K562 (cell line): Measurements from ENCODE around the gene AHNAK. TPM values are rescaled to one million over a fixed set of nuclear protein-coding genes. Genes with fewer than 3 reads are reported as not detected.

Experiments
- ATAC-seq: fragments of 200-7000 bp; cut with Tn5 transposase; 3 replicates; pipeline ENCODE4 v1.9.1; 2020; ENCODE audit warnings: moderate library complexity
- BruUV-seq: library from RNA; stranded (reverse); fragments of 400-500 nt; replicated peaks from 2 replicates; lab custom pipeline; 2021; lab: Mats Ljungman, UMichigan
- CTCF ChIA-PET: fragments of 300-600 bp; formaldehyde crosslinking; extraction: SDS; loops from one replicate; lab custom pipeline; 2021; ENCODE audit warnings: low intra/inter-chr PET ratio; lab: Yijun Ruan, JAX
- POLR2A ChIA-PET: fragments of 300-600, 350-650 bp; sonication (Branson Sonifier 250); formaldehyde crosslinking; extraction: SDS; loops from one replicate; lab custom pipeline; 2021; ENCODE audit warnings: antibody characterized with exemption, inconsistent platforms; lab: Yijun Ruan, JAX
- DNase-seq, 4 experiments: peaks; one replicate each; pipeline versions ENCODE4 v3.0.0 to v3.0.0-alpha.2; 2011 to 2018; ENCODE audit warnings: low spot score in 3 of 4, mixed read lengths in 3 of 4; ENCODE audit errors: extremely low read depth in 1 of 4
- FAIRE-seq: peaks from 2 replicates; lab custom pipeline; 2011; peaks lifted over from hg19 to GRCh38; lab: Jason Lieb, UNC
- H2AFZ ChIP-seq: 2 replicates; pipeline ENCODE4 v1.6.0; 2011; ENCODE audit warnings: low read depth, low read length, control low read depth, inconsistent platforms
- H3K27ac ChIP-seq: fragments of 200-600 bp; 3 replicates; pipeline ENCODE4 v1.8.0; 2011; ENCODE audit warnings: low read depth, mild to moderate bottlenecking, control low read depth, inconsistent platforms, low read length, moderate library complexity, mixed read lengths; ENCODE audit errors: extremely low read depth
- H3K27me3 ChIP-seq, 2 experiments: fragments of 300-600 bp in 1 of 2; 2 replicates in 1 of 2; 3 replicates in 1 of 2; pipeline versions ENCODE4 v1.6.0 to v1.8.0; 2011; ENCODE audit warnings: inconsistent platforms in 2 of 2, low read length in 2 of 2, mild to moderate bottlenecking in 1 of 2, mixed read lengths in 1 of 2, moderate library complexity in 1 of 2; ENCODE audit not compliant: control insufficient read depth in 2 of 2, insufficient read depth in 2 of 2
- H3K36me3 ChIP-seq: fragments of 300-600 bp; 3 replicates; pipeline ENCODE4 v1.8.0; 2011; ENCODE audit warnings: mild to moderate bottlenecking, low read length, inconsistent platforms; ENCODE audit not compliant: control insufficient read depth, insufficient read depth
- H3K4me1 ChIP-seq, 2 experiments: fragments of 200-600 bp in 1 of 2; replicated peaks in 1 of 2; 2 replicates in 1 of 2; 3 replicates in 1 of 2; pipeline versions ENCODE4 v1.5.1 to v1.8.0; 2011; ENCODE audit warnings: inconsistent platforms in 2 of 2, low read length in 2 of 2, mild to moderate bottlenecking in 1 of 2, mixed read lengths in 1 of 2, moderate library complexity in 1 of 2; ENCODE audit not compliant: control insufficient read depth in 2 of 2, insufficient read depth in 2 of 2
- H3K4me2 ChIP-seq: 2 replicates; pipeline ENCODE4 v1.6.1; 2011; ENCODE audit warnings: low read length, control low read depth, inconsistent platforms, mixed read lengths; ENCODE audit not compliant: insufficient read depth
- H3K4me3 ChIP-seq: fragments of 200-600 bp; sonication (generic), shearing (Covaris generic); 2 replicates; pipeline ENCODE4 v1.5.1; 2016; ENCODE audit warnings: control low read depth, inconsistent platforms
- H3K79me2 ChIP-seq: fragments of 200-600 bp; 3 replicates; pipeline ENCODE4 v1.8.0; 2011; ENCODE audit warnings: low read length, inconsistent platforms; ENCODE audit not compliant: control insufficient read depth, insufficient read depth
- H3K9ac ChIP-seq, 2 experiments: 2 replicates each; pipeline versions ENCODE4 v1.6.0 to v1.6.1; 2011; ENCODE audit warnings: low read depth in 2 of 2, low read length in 2 of 2, control low read depth in 1 of 2, inconsistent platforms in 1 of 2, mild to moderate bottlenecking in 1 of 2, mixed read lengths in 1 of 2; ENCODE audit not compliant: insufficient read depth in 1 of 2
- H3K9me1 ChIP-seq: one replicate; pipeline ENCODE4 v1.6.0; 2011; ENCODE audit warnings: inconsistent platforms, mild to moderate bottlenecking, low read length, moderate library complexity; ENCODE audit not compliant: control insufficient read depth, insufficient read depth
- H3K9me3 ChIP-seq: replicated peaks from 2 replicates; pipeline ENCODE4 v1.5.1; 2011; ENCODE audit warnings: low read depth, low read length, inconsistent platforms; ENCODE audit not compliant: control insufficient read depth, insufficient read depth
- H4K20me1 ChIP-seq: replicated peaks from 2 replicates; pipeline ENCODE4 v1.6.1; 2011; ENCODE audit warnings: low read length, inconsistent platforms, mixed read lengths; ENCODE audit not compliant: control insufficient read depth, insufficient read depth
- C11orf30 ChIP-seq: fragments of 450-650 bp; IDR thresholded peaks from 2 replicates; pipeline ENCODE4 v1.6.1; 2016; ENCODE audit warnings: low read depth, mild to moderate bottlenecking
- KLF1 ChIP-seq: fragments of 450-650 bp; IDR thresholded peaks from 2 replicates; pipeline ENCODE4 v1.6.1; 2016; ENCODE audit warnings: missing genetic modification characterization, missing compliant biosample characterization
- MAFF ChIP-seq: IDR thresholded peaks from 2 replicates; pipeline ENCODE4 v1.6.1; 2012; ENCODE audit warnings: low read length, improper control_type of control experiment
- MAFG ChIP-seq: fragments of 450-650 bp; conservative IDR thresholded peaks from 2 replicates; pipeline ENCODE4 v1.6.1; 2016; ENCODE audit warnings: missing genetic modification characterization, missing compliant biosample characterization
- MAFK ChIP-seq: IDR thresholded peaks from 2 replicates; pipeline ENCODE4 v1.6.1; 2011; ENCODE audit warnings: low read length, improper control_type of control experiment
- MTA2 ChIP-seq: fragments of 450-650 bp; IDR thresholded peaks from 2 replicates; pipeline ENCODE4 v1.6.1; 2016; ENCODE audit warnings: low read depth
- NR1H2 ChIP-seq: sonication (generic); formaldehyde crosslinking; IDR thresholded peaks from 2 replicates; pipeline ENCODE4 v1.4.0; 2020; ENCODE audit warnings: mild to moderate bottlenecking, missing genetic modification reagents
- OTX1 ChIP-seq: fragments of 450-650 bp; formaldehyde crosslinking; IDR thresholded peaks from 2 replicates; pipeline ENCODE4 v1.4.0; 2022; ENCODE audit warnings: mild to moderate bottlenecking
- PYGO2 ChIP-seq: fragments of 450-650 bp; IDR thresholded peaks from 2 replicates; pipeline ENCODE4 v1.6.1; 2016; ENCODE audit warnings: mild to moderate bottlenecking, missing genetic modification characterization, moderate library complexity, missing compliant biosample characterization
- TBL1XR1 ChIP-seq, 2 experiments: IDR thresholded peaks; 2 replicates each; pipeline ENCODE4 v1.6.1; 2012; ENCODE audit warnings: improper control_type of control experiment in 2 of 2, low read length in 2 of 2, mild to moderate bottlenecking in 1 of 2
- ZNF316 ChIP-seq: fragments of 450-650 bp; IDR thresholded peaks from 2 replicates; pipeline ENCODE4 v1.6.1; 2016
- ZNF778 ChIP-seq: fragments of 450-650 bp; formaldehyde crosslinking; IDR thresholded peaks from 2 replicates; pipeline ENCODE4 v1.4.0; 2020; ENCODE audit warnings: mild to moderate bottlenecking, moderate library complexity
- WGBS: fragments of 100-300 bp; shearing (Covaris generic); methylation state at CpG from one replicate; pipeline ENCODE4 v1.1.6; 2016; ENCODE audit warnings: low coverage, mixed read lengths; ENCODE audit not compliant: insufficient coverage; ENCODE audit errors: missing lambda C conversion rate; 5-methylcytosine and 5-hydroxymethylcytosine counted together
- in situ Hi-C: fragments of 300-500 bp; cut with MboI; formaldehyde crosslinking; loops from 4 replicates; pipeline ENCODE4 v1.15.0; 2018; ENCODE audit warnings: inconsistent platforms, mixed read lengths
- intact Hi-C: fragments of 100-400 bp; cut with micrococcal nuclease; formaldehyde crosslinking; loops from 2 replicates; pipeline ENCODE4 v1.14.2; 2022
- polyA plus RNA-seq, 8 experiments: library from polyadenylated mRNA; depleted of rRNA in 4 of 8; stranded (reverse) in 5 of 8; unstranded in 3 of 8; fragments of >200 nt; fragmentation: Nextera tagmentation in 2 of 8; fragmentation: Illumina TruSeq in 1 of 8; extraction: Ambion mirVana in 2 of 8; extraction: Trizol in 1 of 8; gene quantifications; 2 replicates each; pipeline versions ENCODE4 v1.2.1 to v1.2.3, GENCODE V29; 2011 to 2014; ENCODE audit warnings: inconsistent platforms in 1 of 8, missing spikeins in 1 of 8
- total RNA-seq, 7 experiments: library from RNA; depleted of rRNA in 6 of 7; stranded (reverse); fragments of >200 nt in 6 of 7; fragmentation: Illumina TruSeq in 2 of 7; extraction: Trizol in 2 of 7; gene quantifications; 2 replicates each; pipeline versions ENCODE4 v1.2.1 to v1.2.3, GENCODE V29; 2011 to 2021; ENCODE audit warnings: low replicate concordance in 1 of 7
- TF ChIP-seq, protein P1 (sequence below): fragments of 250-450 bp; sonication (Bioruptor Pico); IDR thresholded peaks from 2 replicates; pipeline ENCODE4 v1.5.0; 2021; ENCODE audit warnings: mild to moderate bottlenecking, borderline replicate concordance
- TF ChIP-seq, protein P2 (sequence below), 2 experiments: fragments of 450-650 bp in 1 of 2; sonication (generic) in 1 of 2; formaldehyde crosslinking; conservative IDR thresholded peaks; 2 replicates each; pipeline versions ENCODE4 v1.4.0 to v1.8.1; 2020 to 2022; ENCODE audit warnings: mild to moderate bottlenecking in 1 of 2, missing genetic modification reagents in 1 of 2
- TF ChIP-seq, protein P3 (sequence below), 2 experiments: fragments of 250-450 bp in 1 of 2; fragments of 450-650 bp in 1 of 2; sonication (Bioruptor Pico) in 1 of 2; IDR thresholded peaks; 2 replicates each; pipeline versions ENCODE4 v1.6.1 to v1.8.0; 2016 to 2021; ENCODE audit warnings: mild to moderate bottlenecking in 2 of 2, moderate library complexity in 2 of 2, missing compliant biosample characterization in 1 of 2, missing genetic modification characterization in 1 of 2

AHNAK gene
- total and polyA plus RNA-seq, 9 of the 15 experiments (the other 6 are each of a cell fraction or from before 2014, with no cell fraction given), result 1.5 to 89.7 (median 45.0) TPM

DNA sequence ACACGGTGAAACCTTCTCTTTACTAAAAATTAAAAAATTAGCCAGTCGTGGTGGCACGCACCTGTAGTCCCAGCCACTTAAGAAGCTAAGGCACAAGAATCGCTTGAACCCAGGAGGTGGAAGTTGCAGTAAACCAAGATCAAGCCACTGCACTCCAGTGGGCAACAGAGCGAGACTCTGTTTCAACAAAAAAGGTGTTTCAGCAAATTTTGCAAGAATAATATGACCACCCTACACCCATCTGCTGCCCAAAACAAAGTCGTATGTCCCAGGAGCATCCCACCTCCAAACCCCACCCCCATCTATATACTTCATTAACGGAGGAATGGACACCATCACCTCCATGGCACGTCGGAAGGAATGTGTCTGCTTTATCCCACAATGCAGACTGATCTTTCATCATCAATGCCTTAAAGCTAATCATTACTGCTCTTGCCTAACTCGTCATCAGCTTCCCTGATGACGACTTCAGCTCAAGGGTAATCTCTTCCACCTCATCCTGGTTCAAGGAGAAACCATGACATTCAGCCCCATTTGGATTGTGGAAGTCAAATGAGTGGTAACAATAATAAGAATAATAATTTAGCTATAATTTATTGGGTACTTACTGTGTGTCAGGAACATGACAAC, 93.7 kb downstream of the AHNAK start:
- no TSS peak for BruUV-seq
- Histone ChIP-seq H3K27ac (no peak overlapping the region), H2AFZ (no peak overlapping the region), H4K20me1 (no peaks in the 10 kb centered on the region), H3K79me2 (no peaks in the 10 kb centered on the region), H3K4me2 (no peak overlapping the region), H3K9me1 (no peaks in the 10 kb centered on the region), H3K4me1 (peaks cover 11% of the 10 kb centered on the region in 2 experiments), H3K4me3 (no peak overlapping the region), H3K36me3 (no peaks in the 10 kb centered on the region), H3K27me3 (no peaks in the 10 kb centered on the region; a peak in 1 of 5 replicates), H3K9ac (no peak overlapping the region), H3K9me3 (no peaks in the 10 kb centered on the region)
- in situ Hi-C loops, result no loop called here
- FAIRE-seq, result no peak
- intact Hi-C loops, result no loop called here
- ChIA-PET CTCF (no interaction called here), POLR2A (interaction anchor here (0.6 to 1.2 kb wide), 3 partner anchors 12 to 1122 kb away, joined by 3 to 5 read pairs (median 4); no protein-coding TSS in a partner anchor)
- ATAC-seq, result no peak
- WGBS, result 56% methylated on average over 11 of the region's 11 CpGs
- peak; percentile 81 for TF ChIP-seq ZNF316
- no peak for TF ChIP-seq ZNF778
- TF ChIP-seq TBL1XR1 (IDR thresholded peaks at IDR 0.05; ENCODE audit: low read length in 2 of 2), result no peak
- TF ChIP-seq PYGO2 (tag), result no peak
- TF ChIP-seq MAFG (tag), result peak; percentile 53
- no peak for TF ChIP-seq OTX1 (CRISPR knock-in tag)
- TF ChIP-seq NR1H2 (CRISPR knock-in tag), result no peak
- peak; percentile 74 for TF ChIP-seq MAFF
- no peak for TF ChIP-seq KLF1 (tag)
- peak; percentile 74 for TF ChIP-seq MAFK
- TF ChIP-seq, protein P1, sequence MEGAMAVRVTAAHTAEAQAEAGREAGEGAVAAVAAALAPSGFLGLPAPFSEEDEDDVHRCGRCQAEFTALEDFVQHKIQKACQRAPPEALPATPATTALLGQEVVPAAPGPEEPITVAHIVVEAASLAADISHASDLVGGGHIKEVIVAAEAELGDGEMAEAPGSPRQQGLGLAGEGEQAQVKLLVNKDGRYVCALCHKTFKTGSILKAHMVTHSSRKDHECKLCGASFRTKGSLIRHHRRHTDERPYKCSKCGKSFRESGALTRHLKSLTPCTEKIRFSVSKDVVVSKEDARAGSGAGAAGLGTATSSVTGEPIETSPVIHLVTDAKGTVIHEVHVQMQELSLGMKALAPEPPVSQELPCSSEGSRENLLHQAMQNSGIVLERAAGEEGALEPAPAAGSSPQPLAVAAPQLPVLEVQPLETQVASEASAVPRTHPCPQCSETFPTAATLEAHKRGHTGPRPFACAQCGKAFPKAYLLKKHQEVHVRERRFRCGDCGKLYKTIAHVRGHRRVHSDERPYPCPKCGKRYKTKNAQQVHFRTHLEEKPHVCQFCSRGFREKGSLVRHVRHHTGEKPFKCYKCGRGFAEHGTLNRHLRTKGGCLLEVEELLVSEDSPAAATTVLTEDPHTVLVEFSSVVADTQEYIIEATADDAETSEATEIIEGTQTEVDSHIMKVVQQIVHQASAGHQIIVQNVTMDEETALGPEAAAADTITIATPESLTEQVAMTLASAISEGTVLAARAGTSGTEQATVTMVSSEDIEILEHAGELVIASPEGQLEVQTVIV (CRISPR knock-in tag), result no peak
- peak; percentile 72 for TF ChIP-seq C11orf30
- TF ChIP-seq, protein P2, sequence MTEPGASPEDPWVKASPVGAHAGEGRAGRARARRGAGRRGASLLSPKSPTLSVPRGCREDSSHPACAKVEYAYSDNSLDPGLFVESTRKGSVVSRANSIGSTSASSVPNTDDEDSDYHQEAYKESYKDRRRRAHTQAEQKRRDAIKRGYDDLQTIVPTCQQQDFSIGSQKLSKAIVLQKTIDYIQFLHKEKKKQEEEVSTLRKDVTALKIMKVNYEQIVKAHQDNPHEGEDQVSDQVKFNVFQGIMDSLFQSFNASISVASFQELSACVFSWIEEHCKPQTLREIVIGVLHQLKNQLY (CRISPR knock-in tag; conservative IDR thresholded peaks at IDR 0.05), result no peak
- TF ChIP-seq, protein P3, sequence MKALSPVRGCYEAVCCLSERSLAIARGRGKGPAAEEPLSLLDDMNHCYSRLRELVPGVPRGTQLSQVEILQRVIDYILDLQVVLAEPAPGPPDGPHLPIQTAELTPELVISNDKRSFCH (CRISPR knock-in tag; IDR thresholded peaks at IDR 0.05), result no peak
- TF ChIP-seq, protein P3 (tag; IDR thresholded peaks at IDR 0.05), result no peak
- TF ChIP-seq MTA2, result no peak
- no peak for DNase-seq
